Measurements from ENCODE around the gene RNF40.
A peak's percentile ranks its signal among the peaks of the same experiment; 100 is the strongest.
"Not testable (repeated sequence)": the region's sequence is repeated elsewhere in the genome, so short reads cannot be mapped to it uniquely, and the experiment has no call there.

Gene RNF40

DNA sequence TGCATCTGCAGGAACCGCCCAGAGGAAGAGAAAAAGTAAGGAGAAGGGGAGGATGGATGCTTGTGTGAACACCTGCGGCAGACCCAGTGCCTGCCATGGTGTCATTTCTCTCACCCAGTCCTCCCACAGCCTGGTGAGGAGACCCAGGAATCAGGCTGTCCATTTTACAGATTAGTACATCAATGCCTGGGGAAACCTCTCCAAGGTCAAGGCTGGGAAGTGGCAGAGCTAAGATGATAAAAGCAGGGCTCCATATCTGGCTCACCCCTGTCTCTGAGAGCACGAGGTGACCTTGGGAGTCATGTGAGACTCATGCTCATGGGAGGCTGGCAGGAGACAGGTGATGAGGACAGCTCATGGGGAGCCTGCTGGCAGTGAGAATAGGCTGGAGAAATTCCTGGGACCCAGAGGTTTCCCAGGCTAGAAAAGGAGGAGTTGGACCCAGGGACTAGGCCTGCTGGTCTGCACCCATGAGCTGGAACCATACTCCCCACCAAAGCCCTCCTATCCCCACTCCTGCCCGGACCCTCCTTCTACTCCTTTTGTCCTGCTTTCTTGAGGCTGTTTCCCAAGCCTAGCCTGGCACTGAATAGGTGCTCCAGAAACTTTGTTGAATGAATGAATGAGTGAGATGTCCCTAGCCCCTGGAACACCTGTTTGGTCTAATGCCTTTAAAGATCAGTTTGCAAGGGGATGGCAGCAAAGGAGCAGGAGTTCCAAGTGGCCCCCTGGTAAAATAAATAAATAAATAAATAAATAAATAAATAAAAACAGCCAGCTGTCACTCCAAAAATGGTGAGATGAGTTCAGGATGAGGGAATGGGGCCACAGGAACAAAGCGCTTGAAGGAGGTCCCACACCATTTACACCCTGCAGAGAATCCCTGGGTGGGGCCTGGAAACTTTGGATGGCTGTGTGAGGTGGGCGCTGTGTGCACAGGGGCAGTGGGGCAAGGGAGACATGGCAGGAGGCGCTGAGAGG, 23.3 kb downstream of the RNF40 start:
- DNase-seq = no peak

- DNase-seq = no peak
Measured at GRCh38 chr16:30786115-30786935, 24.2 kb downstream of the RNF40 start.

DNA sequence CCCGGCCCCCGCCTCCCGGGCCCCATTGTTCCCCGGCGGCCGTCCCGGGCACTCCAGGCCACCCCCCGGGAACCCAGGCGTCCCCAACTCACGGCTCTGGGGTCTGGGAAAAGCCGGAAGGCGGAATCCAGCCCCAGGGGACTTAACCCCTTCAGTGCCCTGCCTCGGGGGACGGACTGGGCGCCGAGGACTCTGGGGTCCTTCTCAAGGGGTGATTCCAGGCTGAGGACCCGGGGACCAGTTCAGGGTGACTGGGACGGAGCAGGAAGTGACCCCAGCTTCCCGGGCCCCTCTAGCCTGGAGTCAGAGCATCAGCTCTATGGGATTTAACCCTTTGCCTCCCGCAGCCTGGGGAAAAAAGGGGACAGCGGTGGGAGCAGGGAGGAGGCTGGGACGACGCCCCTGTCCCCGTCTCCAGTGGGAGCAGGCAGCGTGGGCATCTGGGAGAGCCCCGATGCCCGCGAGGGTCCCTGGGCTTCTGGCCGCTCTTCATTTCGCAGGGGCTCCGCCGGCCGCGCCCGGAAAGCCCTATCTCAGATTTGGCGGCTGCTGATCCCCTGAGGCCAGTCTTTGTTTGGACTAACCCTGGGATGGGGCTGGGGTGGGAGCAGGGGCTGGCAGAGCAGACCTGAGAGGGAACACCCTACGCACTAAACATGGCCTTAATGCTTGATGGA, 25.0 kb downstream of the RNF40 start, which contains the start of gene ZNF629:
Gene ZNF629 (minus strand): TSS at position 270 of the 677 bp plus-strand sequence. CDS start 2,723 bp downstream, outside the sequence.
- DNase-seq = no peak

- no peak for DNase-seq
Measured at GRCh38 chr16:30787613-30788378, 25.7 kb downstream of the RNF40 start.

DNA sequence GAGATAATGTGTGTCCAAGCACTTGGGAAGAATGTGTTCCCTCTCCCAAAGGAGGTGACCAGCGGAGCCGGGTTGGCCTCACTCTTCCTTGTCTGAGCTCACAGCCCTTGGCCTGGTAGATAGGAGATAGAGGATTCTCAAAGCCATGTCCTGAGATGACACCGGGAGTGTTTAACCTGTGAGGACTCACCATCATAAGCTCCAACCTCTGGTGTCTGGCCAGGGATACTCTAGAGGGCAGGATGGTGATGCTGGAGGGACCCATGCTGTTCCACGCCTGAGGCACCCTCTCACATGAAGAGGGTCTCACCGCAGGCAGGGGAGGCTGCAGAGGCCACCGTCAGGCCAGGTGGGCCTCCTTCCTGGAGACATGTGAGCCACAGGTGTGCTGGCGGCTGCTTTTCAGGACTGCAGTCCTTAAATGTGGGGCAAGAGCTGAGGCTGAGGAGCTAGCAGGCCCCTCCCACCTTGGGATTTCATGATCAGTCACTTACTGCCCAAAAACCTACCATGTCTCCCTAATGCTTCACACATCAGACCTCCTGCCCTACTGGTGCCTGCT, 31.5 kb downstream of the RNF40 start:
- no peak for DNase-seq

DNA sequence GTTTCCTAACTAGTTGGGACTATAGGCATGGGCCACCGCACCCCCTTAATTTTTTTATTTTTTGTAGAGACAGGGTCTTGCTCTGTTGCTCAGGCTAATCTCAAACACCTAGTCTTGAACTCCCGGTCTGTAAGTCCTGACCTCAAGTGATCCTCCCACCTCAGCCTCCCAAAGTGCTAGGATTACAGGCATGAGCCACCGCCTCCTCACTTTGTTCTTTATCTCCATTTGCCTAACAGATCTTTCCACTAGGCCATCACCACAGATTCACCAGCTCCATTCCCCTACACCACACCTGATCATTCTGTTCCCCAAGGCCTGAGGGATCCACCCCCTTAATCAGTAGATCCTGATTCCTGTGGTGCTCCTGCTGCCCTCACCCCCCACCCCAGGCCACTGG, 32.5 kb downstream of the RNF40 start:
- no peak for DNase-seq

GRCh38 chr16:30797670-30798309, 35.7 kb downstream of the RNF40 start:
- DNase-seq = no peak

- DNase-seq = no peak
Measured at GRCh38 chr16:30802936-30803335, 40.8 kb downstream of the RNF40 start.

DNA sequence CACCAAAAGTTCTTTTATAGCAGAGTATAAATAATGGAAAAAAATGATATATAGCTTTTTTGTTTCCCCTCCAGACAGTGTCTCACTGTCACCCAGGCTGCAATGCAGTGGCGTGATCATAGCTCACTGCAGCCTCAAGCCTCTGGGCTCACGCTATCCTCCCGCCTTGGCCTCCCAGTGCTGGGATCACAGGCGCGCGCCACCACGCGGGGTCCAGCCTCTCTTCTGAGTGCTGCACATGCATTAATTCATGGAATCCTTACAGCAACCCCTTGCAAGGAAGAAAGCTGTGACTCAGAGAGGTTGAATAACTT, 42.9 kb downstream of the RNF40 start:
- no peak for DNase-seq

GRCh38 chr16:30805370-30806169, 43.4 kb downstream of the RNF40 start:
- DNase-seq = peak; percentile 55

DNA sequence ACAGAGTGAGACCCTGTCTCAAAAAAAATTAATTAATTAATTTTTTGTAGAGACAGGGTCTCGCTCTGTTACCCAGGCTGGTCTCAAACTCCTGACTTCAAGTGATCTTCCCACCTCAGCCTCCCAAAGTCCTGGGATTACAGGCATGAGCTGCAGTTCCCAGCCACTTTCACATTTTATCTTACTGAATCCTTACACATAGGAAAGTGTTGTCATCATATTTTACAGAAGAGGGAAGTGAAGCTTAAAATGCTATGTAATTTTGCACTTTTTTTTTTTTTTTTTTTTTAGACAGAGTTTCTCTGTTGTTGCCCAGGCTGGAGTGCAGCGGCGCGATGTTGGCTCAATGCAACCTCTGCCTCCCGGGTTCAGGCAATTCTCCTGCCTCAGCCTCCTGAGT, 46.0 kb downstream of the RNF40 start:
- no peak for DNase-seq

DNA sequence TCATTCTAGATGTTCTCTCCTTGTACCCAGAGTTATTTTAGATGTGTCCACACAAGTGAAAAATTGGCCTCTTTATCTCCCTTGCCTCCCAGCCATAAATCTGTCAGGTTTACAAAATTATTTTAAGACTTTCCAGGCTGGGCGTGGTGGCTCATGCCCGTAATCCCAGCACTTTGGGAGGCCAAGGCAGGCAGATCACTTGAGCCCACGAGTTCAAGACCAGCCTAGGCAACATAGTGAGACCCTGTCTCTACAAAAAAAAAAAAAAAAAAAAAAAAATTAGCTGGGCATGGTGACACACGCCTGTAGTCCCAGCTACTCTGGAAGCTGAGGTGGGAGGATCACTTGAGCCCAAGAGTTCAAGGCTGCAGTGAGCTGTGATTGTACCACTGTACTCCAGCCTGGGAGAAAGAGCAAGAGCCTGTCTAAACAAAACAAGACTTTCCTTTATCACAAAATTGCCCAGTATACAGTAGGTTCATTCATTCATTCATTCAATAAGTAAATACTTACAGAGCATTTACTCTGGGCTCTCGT, 46.8 kb downstream of the RNF40 start:
- not testable (repeated sequence) for DNase-seq

- not testable (repeated sequence) for DNase-seq
Measured at GRCh38 chr16:30809675-30810074, 47.6 kb downstream of the RNF40 start.

DNA sequence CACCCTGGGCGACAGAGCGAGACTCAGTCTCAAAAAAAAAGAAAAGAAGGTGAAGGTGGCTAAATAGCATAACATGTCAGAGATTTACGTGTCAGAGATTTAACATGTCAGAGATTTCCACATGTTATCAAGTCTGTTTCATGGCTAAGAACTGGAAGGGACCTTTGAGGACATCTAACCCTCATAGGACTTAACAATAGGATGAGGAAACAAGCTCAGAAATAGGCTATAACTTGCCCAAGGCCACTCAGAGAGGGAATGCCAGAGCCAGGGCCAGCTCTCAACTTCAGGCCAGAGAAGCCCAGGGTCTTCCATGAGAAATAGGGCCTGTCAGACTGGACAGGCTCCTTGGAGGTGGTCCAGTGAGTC, 51.7 kb downstream of the RNF40 start:
- no peak for DNase-seq

GRCh38 chr16:30816769-30817168, 54.6 kb downstream of the RNF40 start:
- DNase-seq = no peak

DNA sequence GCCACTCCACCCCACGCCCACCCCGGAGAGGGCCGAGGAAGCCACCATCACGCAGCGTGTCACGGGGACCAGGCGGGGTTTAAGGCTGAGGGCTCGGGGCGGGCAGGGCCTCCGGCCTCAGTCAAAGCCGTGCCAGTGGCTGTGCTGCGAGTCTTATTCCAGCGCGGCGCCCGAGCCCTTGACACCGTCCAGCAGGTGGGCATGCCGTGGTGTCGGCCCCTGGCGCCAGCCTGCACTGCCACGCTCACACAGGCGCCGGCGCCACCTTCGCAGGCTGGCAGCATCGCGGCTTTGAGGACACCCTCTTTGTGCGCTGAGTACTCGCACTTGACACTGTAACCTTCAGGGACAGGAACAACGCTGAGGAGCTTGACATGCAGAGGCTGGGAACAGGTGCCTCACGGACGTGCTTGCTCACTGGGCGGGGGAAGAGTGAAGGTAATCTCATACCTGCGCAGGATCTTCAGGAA, 58.9 kb downstream of the RNF40 start:
- DNase-seq = no peak

- DNase-seq = not testable (repeated sequence)
Measured at GRCh38 chr16:30821441-30821840, 59.3 kb downstream of the RNF40 start.

- DNase-seq = no peak
Measured at GRCh38 chr16:30821891-30822290, 59.8 kb downstream of the RNF40 start.
